H54 (cell line): Measurements from ENCODE around the gene CCSER1.
"Not testable (repeated sequence)": the region's sequence is repeated elsewhere in the genome, so short reads cannot be mapped to it uniquely, and the experiment has no call there.

Experiments used
- DNase-seq: peaks from one replicate; pipeline ENCODE4 v3.0.0; 2011; ENCODE audit warnings: low spot score, mixed read lengths; ENCODE audit not compliant: insufficient read length
- FAIRE-seq: peaks from 3 replicates; lab custom pipeline; 2011; peaks lifted over from hg19 to GRCh38; lab: Jason Lieb, UNC
- POLR2A ChIP-seq: IDR thresholded peaks from 2 replicates; pipeline ENCODE4 v1.6.1; 2011; ENCODE audit warnings: low read depth, mild to moderate bottlenecking, low read length

The CCSER1 gene

DNA sequence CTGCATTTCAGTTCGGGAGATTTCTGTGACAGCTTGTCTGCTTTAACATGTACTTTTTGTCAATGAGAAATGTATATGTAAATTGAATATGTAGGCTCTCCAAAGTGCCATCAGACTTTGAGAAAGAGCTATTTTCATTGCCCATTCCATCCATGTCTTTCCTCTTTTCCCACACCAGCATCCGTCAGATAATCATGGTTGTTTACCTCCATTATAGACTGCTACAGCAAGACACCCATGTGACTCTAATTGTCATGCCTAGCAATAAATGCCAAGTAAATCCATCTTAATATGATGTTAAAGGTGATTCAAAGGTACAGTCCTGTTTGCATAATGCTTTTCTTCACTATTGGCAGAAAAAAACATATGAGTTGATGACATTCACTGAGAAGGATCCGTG, 1157.3 kb downstream of the CCSER1 start:
- no peak for FAIRE-seq

DNA sequence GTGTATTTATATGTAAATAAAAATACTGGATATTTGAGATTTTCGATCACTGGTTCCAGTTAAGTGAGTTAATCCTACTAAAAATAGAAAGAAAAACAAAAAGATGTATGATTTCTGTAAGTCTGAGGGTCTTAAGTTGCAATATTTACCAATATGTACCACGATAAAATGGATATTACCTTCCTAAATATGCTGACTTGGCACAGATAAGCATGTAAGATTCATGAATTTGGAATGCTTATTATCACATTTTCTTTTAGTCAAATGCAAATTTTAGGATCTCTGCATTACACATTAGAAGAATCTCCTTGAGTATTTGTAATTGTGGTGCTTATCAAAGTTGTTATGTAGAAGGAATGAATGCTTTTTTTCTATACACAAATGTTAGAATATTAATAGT, 1158.3 kb downstream of the CCSER1 start:
- no peak for TF ChIP-seq POLR2A
- DNase-seq (no peak), FAIRE-seq (no peak)

More for the DNA sequence above, 1157.3 kb downstream of the CCSER1 start:
- no peak for DNase-seq
- TF ChIP-seq POLR2A = no peak

DNA sequence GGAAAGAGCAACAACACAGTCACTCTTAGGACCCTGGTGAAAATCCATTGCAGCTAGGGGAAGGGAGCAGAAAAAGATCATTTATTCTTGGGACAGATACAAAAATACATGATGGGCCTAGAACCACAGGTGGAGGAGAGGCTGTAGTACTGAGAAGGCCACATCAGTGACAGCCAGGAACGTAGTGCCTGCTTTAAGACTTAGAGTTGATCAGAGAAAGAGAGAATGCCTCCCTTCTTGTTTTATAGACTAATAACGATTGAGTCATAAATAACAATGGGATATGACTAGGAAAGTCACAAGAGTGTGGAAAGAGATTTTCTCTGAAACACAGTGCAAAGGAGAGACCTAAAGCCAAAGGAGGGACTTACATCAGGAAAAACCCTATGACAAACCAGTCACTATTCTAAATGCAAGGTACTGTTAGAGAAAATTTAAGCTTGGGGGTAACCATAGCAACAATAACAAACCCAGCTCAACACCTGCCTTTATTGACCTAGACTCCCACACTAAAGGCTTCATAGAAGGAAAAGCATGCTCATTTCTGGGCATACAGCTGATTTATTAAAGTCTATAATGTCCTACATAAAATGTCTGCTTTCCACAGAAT, 1161.6 kb downstream of the CCSER1 start:
- no peak for TF ChIP-seq POLR2A
- FAIRE-seq (no peak), DNase-seq (no peak)

DNA sequence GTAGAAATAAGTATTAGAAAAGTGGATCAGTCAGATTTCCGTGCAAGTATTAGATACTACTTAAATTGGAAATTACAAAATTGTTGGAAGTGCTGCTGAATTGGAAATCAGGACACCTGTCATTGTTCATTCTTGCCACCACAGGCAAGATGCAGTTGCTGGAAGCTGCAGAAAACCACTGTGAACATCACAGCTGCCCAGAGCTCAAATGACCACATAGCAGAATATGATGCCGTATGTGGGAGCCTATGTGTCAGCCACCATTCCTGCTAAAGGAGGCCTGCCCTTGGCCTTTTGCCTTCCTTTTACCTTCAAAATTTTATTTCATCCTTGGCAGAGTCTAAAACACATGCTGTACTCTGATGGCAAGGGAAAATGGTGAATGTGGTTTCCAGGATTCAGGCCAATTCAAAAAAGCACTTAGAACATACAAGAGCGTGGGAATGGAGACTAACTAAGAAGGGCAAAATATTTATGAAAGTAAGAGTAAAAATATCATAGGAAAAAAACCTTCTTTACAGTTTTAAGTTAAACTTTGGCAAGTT, 1171.0 kb downstream of the CCSER1 start:
- no peak for TF ChIP-seq POLR2A
- no peak for DNase-seq
- no peak for FAIRE-seq

DNA sequence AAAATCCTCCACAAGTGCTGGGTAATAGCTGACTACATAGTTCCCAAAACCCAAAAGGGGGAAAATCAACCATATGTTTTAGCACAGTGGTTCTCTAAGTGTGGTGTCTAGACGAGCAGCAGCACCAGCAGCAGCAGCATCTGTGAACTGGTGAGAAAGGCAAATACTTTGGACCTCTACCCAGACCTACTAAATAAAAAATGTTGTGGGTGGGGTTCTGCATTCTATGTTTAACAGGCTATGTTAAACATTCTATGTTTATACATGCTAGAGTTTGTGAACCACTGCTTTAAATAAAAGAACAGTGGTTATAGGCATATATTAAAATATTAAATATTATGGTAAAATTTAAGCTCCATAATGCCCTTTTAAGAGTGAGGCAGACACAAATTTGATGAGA, 1171.6 kb downstream of the CCSER1 start:
- FAIRE-seq (no peak), DNase-seq (no peak)
- no peak for TF ChIP-seq POLR2A

DNA sequence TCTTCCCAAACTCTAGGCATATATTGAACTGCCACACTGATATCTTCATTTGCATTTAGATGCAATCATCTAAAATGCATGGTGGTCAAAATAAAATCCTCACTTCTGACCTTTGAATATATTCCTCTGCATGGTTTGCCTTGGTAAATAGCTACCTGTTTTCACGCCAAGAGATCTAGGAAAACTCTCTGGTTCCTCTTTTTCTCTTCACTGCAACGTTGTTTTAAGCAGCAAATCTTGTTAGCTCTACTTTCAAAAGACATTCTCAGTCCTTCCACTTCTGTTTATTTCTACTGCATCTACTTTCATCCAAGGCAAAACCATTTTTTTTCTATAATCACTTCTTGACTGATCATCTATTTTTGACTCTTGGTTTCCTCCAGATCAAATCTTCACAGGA, 1174.9 kb downstream of the CCSER1 start:
- DNase-seq (no peak), FAIRE-seq (no peak)

DNA sequence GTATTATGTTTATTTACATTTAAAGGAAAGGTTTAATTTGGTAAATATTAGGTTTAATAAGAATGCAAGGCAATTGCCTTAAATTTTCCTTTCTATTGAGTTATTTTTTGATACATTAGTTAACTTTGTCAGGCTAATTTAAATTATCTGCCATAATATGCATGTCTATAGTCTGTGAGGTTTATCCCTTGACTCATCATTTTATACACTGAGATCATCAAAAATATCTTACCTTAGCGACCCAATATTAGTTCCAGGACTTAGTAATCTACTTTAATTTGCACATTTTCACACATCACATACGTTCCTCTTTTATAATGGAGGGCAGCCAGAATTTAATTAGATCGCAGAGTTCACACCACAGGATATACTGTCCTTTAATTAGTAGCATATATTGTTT, 1177.1 kb downstream of the CCSER1 start:
- TF ChIP-seq POLR2A = no peak
- FAIRE-seq = no peak
- no peak for DNase-seq

More for the DNA sequence above, 1174.9 kb downstream of the CCSER1 start:
- TF ChIP-seq POLR2A = no peak

DNA sequence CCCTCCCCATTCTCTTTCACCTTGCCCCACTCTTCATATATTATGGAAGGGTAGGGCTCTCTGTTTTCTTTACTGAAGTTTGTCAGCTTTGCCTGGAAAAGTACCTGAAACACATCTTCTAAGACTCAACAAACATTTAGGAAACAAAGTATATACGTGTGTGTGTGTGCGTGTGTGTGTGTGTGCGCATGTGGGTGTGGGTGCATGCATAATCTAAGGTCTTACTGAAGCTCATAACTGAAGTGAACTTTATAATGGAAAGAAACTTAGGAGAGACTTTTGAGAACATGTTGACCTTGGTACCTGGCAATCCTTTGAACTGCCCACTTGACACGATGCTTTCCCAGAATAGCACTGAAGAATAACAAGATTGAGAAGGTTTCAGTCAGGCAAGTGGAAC, 1190.2 kb downstream of the CCSER1 start:
- no peak for DNase-seq
- no peak for TF ChIP-seq POLR2A
- FAIRE-seq = no peak

DNA sequence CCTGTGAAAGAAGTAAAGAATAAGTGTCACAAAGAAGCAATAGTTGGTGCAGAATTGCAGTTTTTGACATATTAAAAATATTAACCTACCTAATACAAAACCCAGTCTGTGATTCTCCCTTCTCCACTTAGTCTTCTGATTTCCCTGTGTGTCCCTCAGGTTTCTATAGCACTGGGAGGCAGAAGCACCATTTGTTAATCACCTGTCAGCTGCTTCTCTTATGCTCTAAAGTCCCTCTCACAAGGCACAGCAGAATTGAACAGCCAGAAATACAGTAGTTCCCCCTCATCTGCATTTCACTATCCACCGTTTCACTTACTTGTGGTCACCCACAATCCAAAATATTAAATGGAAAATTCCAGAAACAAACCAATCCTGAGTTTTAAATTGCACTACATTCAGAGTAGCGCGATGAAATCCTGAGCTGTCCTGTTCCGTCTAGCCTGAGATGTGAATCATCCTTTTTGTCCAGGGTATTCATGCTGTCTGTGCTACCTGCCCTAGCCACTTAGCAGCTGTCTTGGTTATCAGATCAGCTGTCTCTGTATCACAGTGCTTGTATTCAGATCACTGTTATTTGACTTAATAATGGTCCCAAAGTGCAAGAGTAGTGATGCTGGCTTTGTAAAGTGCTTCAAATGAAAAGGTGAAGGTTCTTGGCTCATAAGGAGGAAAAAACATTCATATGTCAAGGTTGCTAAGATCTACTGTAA, 1192.5 kb downstream of the CCSER1 start:
- DNase-seq = no peak
- FAIRE-seq = no peak

DNA sequence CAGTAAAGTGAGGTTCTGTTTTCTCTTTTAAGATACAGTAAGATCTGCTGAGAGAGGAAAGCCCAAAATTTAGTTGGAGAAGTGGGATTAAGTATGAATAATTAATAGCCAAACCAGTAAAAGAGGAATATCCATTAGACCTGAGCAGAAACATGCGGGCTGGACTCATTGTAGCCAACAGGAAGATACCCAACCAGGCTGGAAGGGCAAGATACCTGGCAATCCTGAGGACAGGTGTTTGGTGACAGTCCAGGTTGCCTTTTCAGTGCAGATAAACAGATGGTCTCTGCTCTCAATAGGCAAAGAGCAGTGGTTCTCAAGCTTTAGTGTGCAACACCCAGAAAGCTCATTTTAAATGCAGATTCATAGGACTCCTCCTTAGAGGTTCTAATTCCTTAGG, 1195.8 kb downstream of the CCSER1 start:
- FAIRE-seq = no peak
- DNase-seq = no peak
- TF ChIP-seq POLR2A = no peak

More for the DNA sequence above, 1192.5 kb downstream of the CCSER1 start:
- TF ChIP-seq POLR2A = no peak

DNA sequence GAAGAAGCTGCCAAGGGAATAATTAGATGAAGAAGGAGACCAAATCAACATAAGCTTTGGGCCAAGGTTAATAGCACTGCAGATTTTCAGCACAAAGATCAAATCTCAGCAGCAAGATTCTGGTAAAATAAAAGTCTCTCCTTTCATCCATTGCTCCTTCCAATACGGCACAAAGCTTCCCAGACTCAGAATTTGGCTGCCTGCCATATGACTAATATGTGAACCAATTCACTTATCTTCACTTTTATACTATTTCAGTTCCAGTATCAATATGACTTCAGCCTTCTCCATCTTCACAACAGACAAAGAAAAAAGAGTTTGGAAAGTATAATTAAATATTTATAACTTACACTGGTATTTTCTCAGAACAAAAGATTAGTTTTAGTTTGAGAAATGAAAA, 1198.3 kb downstream of the CCSER1 start:
- no peak for TF ChIP-seq POLR2A
- DNase-seq (no peak), FAIRE-seq (no peak)

DNA sequence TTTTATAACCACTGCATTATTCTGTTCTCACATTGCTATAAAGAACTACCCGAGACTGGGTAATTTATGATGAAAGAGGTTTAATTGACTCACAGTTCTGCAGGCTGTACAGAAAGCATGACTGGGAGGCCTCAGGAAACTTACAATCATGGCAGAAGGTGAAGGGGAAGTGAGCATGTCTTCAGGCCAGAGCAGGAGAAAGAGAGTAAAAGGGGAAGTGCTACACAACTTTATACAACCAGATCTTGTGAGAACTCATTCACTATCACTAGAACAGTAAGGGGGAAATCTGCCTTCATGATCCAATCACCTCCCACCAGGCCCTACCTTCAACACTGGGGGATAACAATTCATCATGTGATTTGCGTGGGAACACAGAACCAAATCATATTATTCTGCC, 1199.0 kb downstream of the CCSER1 start:
- not testable (repeated sequence) for FAIRE-seq

DNA sequence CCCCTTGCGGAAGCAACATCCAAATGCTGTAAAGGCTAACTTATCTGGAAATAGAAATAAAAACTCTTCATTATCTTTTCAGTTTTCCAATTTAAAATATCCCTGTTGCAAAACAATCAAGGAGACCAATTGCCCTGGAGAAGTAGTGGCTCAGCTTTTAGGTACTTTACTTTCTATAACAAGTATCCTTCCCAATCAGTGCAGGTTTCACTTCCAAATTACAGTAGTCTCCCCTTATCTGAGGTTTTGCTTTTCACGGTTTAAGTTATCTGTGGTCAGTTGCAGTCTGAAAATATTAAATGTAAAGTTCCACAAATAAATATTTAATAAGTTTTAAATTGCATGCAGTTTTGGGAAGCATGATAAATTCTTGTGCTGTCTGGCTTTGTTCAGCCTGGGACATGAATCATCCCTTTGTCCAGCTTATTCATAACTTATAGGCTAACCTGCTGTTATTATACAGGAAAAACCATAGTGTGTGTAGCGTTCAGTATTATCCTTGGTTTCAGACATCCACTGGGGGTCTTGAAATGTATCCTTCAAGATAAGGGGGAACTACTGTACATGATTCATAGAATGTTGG, 1203.5 kb downstream of the CCSER1 start:
- TF ChIP-seq POLR2A = no peak
- DNase-seq (no peak), FAIRE-seq (no peak)

More for the DNA sequence above, 1199.0 kb downstream of the CCSER1 start:
- DNase-seq = not testable (repeated sequence)

DNA sequence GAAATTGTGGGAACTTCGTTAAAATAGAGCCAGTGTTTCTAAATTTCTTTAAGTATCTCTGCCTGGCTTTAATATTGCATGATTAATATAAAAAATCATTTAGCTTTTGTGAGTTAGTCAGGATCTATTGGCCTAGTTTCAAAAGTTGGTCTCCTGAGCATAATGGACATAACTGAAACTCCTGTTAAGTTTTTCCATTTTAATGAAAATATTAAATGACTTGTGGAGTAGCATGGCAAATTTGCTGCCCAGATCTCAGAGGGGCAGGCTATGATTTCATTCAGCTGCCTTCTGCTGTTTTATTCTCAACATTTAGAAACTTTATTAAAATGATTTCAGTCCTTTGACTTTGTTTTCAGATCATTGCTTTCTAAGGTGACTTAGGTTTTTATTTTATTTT, 1213.6 kb downstream of the CCSER1 start:
- DNase-seq (no peak), FAIRE-seq (no peak)
- TF ChIP-seq POLR2A = no peak
